ENCODE data around the gene LRP11. TPM values are rescaled to one million over a fixed set of nuclear protein-coding genes. Genes with fewer than 3 reads are reported as not detected.
"Not testable (repeated sequence)": the region's sequence is repeated elsewhere in the genome, so short reads cannot be mapped to it uniquely, and the experiment has no call there.

The LRP11 gene
- total and polyA plus RNA-seq, 2 donors (not counting 1 experiment from before 2014, with no cell fraction given), result 58.4 to 89.5 TPM

GRCh38 chr6:149862922-149863697, 1.0 kb downstream of the LRP11 start:
- Histone ChIP-seq H3K27me3 (ENCODE audit: control insufficient read depth, insufficient read depth, low read length) (no peaks in the 10 kb centered on the region), H3K9me3 (ENCODE audit: control insufficient read depth, insufficient read depth, low read depth, low read length) (no peaks in the 10 kb centered on the region), H3K27ac (ENCODE audit: insufficient read depth, low read length) (peak overlapping the region; percentile 73), H3K36me3 (ENCODE audit: control insufficient read depth, insufficient read depth, low read length) (no peaks in the 10 kb centered on the region), H3K4me3 (replicated peaks in 1 of 4; ENCODE audit: control extremely low read depth in 1 of 4, insufficient read depth in 1 of 4, low read depth in 3 of 4, low read length in 4 of 4) (peak overlapping the region; percentile 49 to 93 (median 78)), H3K4me2 (ENCODE audit: extremely low read depth, insufficient read depth, low read length) (peak overlapping the region; percentile 66), H3K79me2 (ENCODE audit: control insufficient read depth, insufficient read depth, low read length) (peaks cover 33% of the 10 kb centered on the region), H4K20me1 (ENCODE audit: control insufficient read depth, extremely low read depth, insufficient read depth, low read length) (no peaks in the 10 kb centered on the region), H3K9ac (ENCODE audit: insufficient read depth, low read length) (peak overlapping the region; percentile 83), H3K4me1 (ENCODE audit: control insufficient read depth, extremely low read depth, insufficient read depth, low read length) (peaks cover 17% of the 10 kb centered on the region), H2AFZ (ENCODE audit: low read length) (peak overlapping the region; percentile 33)
- peak; percentile 59 to 69 for DNase-seq (ENCODE audit: low read depth in 2 of 2)
- TF ChIP-seq CTCF (conservative IDR thresholded peaks at IDR 0.05 in 1 of 2, IDR thresholded peaks at IDR 0.05 in 1 of 2; ENCODE audit: low read depth in 1 of 2, low read length in 2 of 2), result no peak
- no peak for TF ChIP-seq EZH2 (IDR thresholded peaks at IDR 0.05; ENCODE audit: low read length, missing control alignments)

- Histone ChIP-seq H3K4me1 (ENCODE audit: control insufficient read depth, extremely low read depth, insufficient read depth, low read length) (peaks cover 17% of the 10 kb centered on the region), H3K27ac (ENCODE audit: insufficient read depth, low read length) (peak overlapping the region; percentile 73), H3K4me2 (ENCODE audit: extremely low read depth, insufficient read depth, low read length) (peak overlapping the region; percentile 72), H3K79me2 (ENCODE audit: control insufficient read depth, insufficient read depth, low read length) (peaks cover 40% of the 10 kb centered on the region), H3K4me3 (replicated peaks in 1 of 4; ENCODE audit: control extremely low read depth in 1 of 4, insufficient read depth in 1 of 4, low read depth in 3 of 4, low read length in 4 of 4) (peak overlapping the region; percentile 49 to 93 (median 78))
- H3K9me3 ChIP-seq (ENCODE audit: control insufficient read depth, insufficient read depth, low read depth, low read length); H3K27me3 ChIP-seq (ENCODE audit: control insufficient read depth, insufficient read depth, low read length); H4K20me1 ChIP-seq (ENCODE audit: control insufficient read depth, extremely low read depth, insufficient read depth, low read length); DNase-seq (ENCODE audit: low read depth in 2 of 2); H2AFZ ChIP-seq (ENCODE audit: low read length); H3K36me3 ChIP-seq (ENCODE audit: control insufficient read depth, insufficient read depth, low read length); H3K9ac ChIP-seq (ENCODE audit: insufficient read depth, low read length): not testable (repeated sequence)
Measured at GRCh38 chr6:149862424-149862738, 1.8 kb downstream of the LRP11 start.

- Histone ChIP-seq H3K27ac (ENCODE audit: insufficient read depth, low read length) (peak overlapping the region; percentile 73), H3K9me3 (ENCODE audit: control insufficient read depth, insufficient read depth, low read depth, low read length) (no peaks in the 10 kb centered on the region), H3K27me3 (ENCODE audit: control insufficient read depth, insufficient read depth, low read length) (no peaks in the 10 kb centered on the region), H3K36me3 (ENCODE audit: control insufficient read depth, insufficient read depth, low read length) (no peaks in the 10 kb centered on the region), H3K4me2 (ENCODE audit: extremely low read depth, insufficient read depth, low read length) (peak overlapping the region; percentile 72), H3K9ac (ENCODE audit: insufficient read depth, low read length) (no peak overlapping the region), H3K4me1 (ENCODE audit: control insufficient read depth, extremely low read depth, insufficient read depth, low read length) (peaks cover 17% of the 10 kb centered on the region), H3K79me2 (ENCODE audit: control insufficient read depth, insufficient read depth, low read length) (peaks cover 46% of the 10 kb centered on the region), H2AFZ (ENCODE audit: low read length) (no peak overlapping the region), H4K20me1 (ENCODE audit: control insufficient read depth, extremely low read depth, insufficient read depth, low read length) (no peaks in the 10 kb centered on the region), H3K4me3 (replicated peaks in 1 of 4; ENCODE audit: control extremely low read depth in 1 of 4, insufficient read depth in 1 of 4, low read depth in 3 of 4, low read length in 4 of 4) (peak overlapping the region in 2 of 4 experiments; percentile 47 to 76)
- DNase-seq (ENCODE audit: low read depth in 2 of 2), result peak in 1 of 2 donors; percentile 45
- TF ChIP-seq EZH2 (IDR thresholded peaks at IDR 0.05; ENCODE audit: low read length, missing control alignments) (no peak), CTCF (conservative IDR thresholded peaks at IDR 0.05 in 1 of 2, IDR thresholded peaks at IDR 0.05 in 1 of 2; ENCODE audit: low read depth in 1 of 2, low read length in 2 of 2) (no peak)
Measured at GRCh38 chr6:149861603-149862423, 2.3 kb downstream of the LRP11 start.

Measured in fibroblast of lung (primary cell).